Epithelial cell of esophagus (primary cell): ENCODE data around the gene FNDC3B.

Experiments used
- DNase-seq: peaks from one replicate; pipeline ENCODE4 v3.0.0; 2010; ENCODE audit warnings: low read depth
- H3K4me3 ChIP-seq: 2 replicates; pipeline ENCODE4 v1.5.1; 2011; ENCODE audit warnings: mild to moderate bottlenecking, low read length, control low read depth
- TF ChIP-seq, protein P1 (sequence below): IDR thresholded peaks from 2 replicates; pipeline ENCODE4 v1.5.1; 2011; ENCODE audit warnings: low read depth, mild to moderate bottlenecking, low read length, control low read depth, inconsistent platforms; ENCODE audit not compliant: insufficient read depth; ENCODE audit errors: missing control alignments

FNDC3B gene

DNA sequence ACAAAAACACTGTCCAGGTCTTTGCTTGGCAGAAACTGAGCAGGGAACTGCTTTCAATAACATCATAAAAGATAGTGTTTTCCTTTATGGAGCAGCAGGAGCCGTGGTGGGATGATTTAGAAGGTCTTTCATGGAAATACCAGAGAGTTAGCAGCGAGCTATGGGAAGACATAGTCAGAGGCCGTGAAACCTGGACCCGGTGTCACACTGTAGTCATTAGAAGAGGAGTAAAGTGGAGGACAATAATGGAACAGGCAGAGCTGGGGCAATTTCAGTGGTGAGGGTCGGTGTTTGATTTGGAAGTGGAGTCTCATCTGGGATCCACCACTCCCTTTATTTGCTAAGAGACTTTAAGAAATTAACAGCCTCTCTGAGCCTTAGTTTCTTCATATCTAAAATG lies 351.4 kb downstream of the FNDC3B start:
- H3K4me3 ChIP-seq: no peak overlapping the region
- TF ChIP-seq, protein P1, sequence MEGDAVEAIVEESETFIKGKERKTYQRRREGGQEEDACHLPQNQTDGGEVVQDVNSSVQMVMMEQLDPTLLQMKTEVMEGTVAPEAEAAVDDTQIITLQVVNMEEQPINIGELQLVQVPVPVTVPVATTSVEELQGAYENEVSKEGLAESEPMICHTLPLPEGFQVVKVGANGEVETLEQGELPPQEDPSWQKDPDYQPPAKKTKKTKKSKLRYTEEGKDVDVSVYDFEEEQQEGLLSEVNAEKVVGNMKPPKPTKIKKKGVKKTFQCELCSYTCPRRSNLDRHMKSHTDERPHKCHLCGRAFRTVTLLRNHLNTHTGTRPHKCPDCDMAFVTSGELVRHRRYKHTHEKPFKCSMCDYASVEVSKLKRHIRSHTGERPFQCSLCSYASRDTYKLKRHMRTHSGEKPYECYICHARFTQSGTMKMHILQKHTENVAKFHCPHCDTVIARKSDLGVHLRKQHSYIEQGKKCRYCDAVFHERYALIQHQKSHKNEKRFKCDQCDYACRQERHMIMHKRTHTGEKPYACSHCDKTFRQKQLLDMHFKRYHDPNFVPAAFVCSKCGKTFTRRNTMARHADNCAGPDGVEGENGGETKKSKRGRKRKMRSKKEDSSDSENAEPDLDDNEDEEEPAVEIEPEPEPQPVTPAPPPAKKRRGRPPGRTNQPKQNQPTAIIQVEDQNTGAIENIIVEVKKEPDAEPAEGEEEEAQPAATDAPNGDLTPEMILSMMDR: no peak
- no peak for DNase-seq

DNA sequence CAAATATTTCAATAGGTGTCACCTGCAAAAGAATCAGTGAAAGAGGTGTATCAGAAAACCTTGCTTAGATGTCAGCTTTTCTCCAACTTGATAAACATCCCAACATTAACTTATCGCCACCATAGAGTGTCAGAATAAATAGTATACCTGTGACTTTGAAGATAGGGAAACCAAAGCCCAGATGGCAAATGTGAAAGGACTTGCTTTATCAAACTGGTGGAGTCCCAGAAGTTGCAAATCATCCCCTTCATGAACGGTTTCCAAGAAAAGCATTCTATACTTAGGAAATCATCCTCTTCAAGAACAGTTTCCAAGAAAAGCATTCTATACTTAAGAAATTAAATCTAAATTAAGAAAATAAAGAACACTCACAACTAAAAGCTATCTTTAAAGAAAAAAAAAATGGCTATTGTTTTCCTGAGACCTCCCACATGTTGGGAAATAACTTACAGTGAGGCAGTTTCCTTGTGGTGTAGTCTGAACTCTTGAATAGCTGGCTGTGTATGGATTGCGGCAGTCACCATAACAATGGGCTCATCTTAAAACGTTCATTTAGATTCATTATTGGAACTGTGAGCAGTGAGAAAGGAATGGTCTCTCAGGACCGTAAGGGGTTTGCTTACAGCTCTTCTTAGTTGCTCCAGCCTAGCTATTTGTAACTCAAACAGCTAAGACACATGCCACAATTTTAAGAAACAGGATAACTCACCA lies 352.4 kb downstream of the FNDC3B start:
- H3K4me3 ChIP-seq: no peak overlapping the region
- TF ChIP-seq, protein P1: no peak

DNA sequence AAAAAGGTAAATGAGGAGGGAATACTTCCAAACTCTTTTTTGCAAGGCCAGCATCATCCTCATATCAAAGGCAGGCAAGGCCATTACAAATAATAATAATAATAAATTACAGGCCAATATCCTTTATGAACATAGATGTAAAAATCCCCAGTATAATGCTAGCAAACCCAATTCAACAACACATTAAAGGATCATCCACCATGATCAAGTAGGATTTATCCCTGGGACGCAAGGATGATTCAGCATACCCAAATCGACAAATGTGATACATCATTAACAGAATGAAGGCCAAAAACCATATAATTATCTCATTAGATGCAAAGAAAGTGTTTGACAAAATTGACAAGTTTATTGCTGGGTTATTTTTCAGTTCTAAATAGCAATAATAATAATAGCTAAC lies 355.3 kb downstream of the FNDC3B start:
- TF ChIP-seq, protein P1: no peak
- no peak overlapping the region for H3K4me3 ChIP-seq
- no peak for DNase-seq

More for the DNA sequence above, 352.4 kb downstream of the FNDC3B start:
- DNase-seq: peak; percentile 21

DNA sequence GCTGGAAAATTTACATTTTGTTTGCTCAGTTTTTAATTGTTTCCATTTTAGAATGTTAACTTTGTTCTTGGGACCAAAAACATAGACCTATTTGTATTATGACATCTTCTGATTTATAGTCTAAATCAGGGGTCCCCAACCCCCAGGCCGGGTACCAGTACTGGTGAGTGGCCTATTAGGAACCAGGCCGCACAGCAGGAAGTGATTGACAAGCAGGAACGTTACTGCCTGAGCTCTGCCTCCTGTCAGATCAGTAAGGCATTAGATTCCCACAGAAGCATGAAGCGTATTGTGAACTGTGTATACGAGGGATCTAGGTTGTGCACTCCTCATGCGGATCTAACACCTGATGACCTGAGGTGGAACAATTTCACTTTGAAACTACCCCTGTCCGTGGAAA lies 357.0 kb downstream of the FNDC3B start:
- H3K4me3 ChIP-seq: no peak overlapping the region
- DNase-seq: no peak
- TF ChIP-seq, protein P1: no peak

DNA sequence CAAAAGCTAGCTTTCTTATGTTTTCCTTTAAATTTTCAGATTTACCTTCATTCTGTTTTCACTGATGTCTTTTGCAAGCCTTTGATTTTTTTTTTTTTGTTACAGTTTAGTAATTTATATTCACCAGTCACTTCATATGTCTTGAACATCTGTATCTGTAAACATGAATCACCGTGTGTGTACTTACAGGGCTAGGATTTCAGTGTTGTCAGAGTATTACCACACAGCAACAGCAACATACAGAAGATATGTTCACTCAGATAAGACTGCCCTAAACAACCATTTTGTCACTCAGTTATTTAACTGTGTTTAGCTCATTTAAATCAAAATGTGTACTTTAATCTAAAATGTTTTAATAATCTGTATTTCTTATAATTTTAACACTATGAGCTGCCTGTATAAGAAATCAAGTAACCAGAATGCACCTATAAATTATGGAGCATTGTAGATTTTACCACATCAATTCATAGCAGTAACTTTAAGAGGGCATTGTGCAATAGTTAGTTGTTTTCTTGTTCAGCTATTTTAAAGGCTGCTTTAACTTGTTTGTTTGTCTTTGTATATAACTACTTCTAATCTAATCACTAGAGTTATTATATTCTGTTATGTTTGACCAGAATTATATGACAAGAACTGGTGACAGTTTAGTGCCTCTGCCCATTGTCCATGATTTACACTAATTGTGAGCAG lies 358.5 kb downstream of the FNDC3B start:
- TF ChIP-seq, protein P1: no peak
- peak; percentile 58 for DNase-seq
- H3K4me3 ChIP-seq: no peak overlapping the region

DNA sequence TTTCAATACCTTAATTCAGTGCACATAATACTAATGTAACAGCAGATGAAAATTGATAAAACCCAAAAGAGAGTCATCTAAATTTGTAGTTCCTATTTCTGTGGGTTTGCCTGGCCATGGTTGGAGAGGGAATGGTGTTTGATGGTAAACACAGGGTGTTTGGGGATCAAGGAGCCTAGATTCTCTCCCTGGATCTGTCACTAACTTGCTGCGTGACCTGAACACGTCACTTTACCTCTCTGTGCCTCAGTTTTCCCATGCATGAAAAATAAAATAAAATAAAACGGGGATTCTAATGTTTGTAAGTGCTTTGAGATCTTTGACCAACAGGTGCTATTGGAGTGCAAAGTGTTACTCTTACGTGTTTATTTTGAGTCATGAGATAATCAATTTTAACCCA lies 359.1 kb downstream of the FNDC3B start:
- no peak overlapping the region for H3K4me3 ChIP-seq
- TF ChIP-seq, protein P1: no peak
- DNase-seq: no peak
